Measurements from ENCODE around the gene RGS3.

Gene RGS3

GRCh38 chr9:113588936-113589335 lies 125.4 kb downstream of the RGS3 start:
- no peak for DNase-seq

- no peak for DNase-seq
Measured at GRCh38 chr9:113589407-113589806, 125.9 kb downstream of the RGS3 start.

GRCh38 chr9:113589890-113590289 lies 126.4 kb downstream of the RGS3 start:
- peak; percentile 36 to 50 for DNase-seq

- no peak for DNase-seq
Measured at GRCh38 chr9:113590389-113590788, 126.9 kb downstream of the RGS3 start.

GRCh38 chr9:113590991-113591898 lies 127.7 kb downstream of the RGS3 start:
- peak; percentile 80 for DNase-seq

- DNase-seq: no peak
Measured at GRCh38 chr9:113591899-113592625, 128.5 kb downstream of the RGS3 start.

GRCh38 chr9:113592876-113593575 lies 129.5 kb downstream of the RGS3 start:
- DNase-seq: no peak

GRCh38 chr9:113593682-113594281 lies 130.3 kb downstream of the RGS3 start:
- DNase-seq: peak; percentile 46 to 49

- DNase-seq: no peak
Measured at GRCh38 chr9:113594484-113595299, 131.2 kb downstream of the RGS3 start.

GRCh38 chr9:113596616-113597320 lies 133.2 kb downstream of the RGS3 start:
- DNase-seq: no peak

GRCh38 chr9:113597390-113598241 lies 134.1 kb downstream of the RGS3 start:
- no peak for DNase-seq

GRCh38 chr9:113598451-113598850 lies 134.9 kb downstream of the RGS3 start:
- no peak for DNase-seq

GRCh38 chr9:113598883-113599282 lies 135.4 kb downstream of the RGS3 start:
- DNase-seq: no peak

- DNase-seq: no peak
Measured at GRCh38 chr9:113599646-113600022, 136.1 kb downstream of the RGS3 start.

GRCh38 chr9:113600023-113600823 lies 136.7 kb downstream of the RGS3 start:
- peak; percentile 28 to 55 for DNase-seq

- no peak for DNase-seq
Measured at GRCh38 chr9:113600871-113601614, 137.5 kb downstream of the RGS3 start.

- no peak for DNase-seq
Measured at GRCh38 chr9:113601656-113602055, 138.1 kb downstream of the RGS3 start.
